Activated naive CD8-positive, alpha-beta T cell (primary cell): ENCODE data around the gene GGA3.
"Not testable (repeated sequence)": the region's sequence is repeated elsewhere in the genome, so short reads cannot be mapped to it uniquely, and the experiment has no call there.

ENCODE experiments used
- H3K27ac Mint-ChIP-seq: one replicate; pipeline ENCODE4 v1.8.0; 2021; ENCODE audit warnings: mixed read lengths
- H3K27me3 Mint-ChIP-seq: one replicate; pipeline ENCODE4 v1.8.0; 2021; ENCODE audit warnings: mixed read lengths
- H3K36me3 Mint-ChIP-seq: one replicate; pipeline ENCODE4 v1.8.0; 2021; ENCODE audit warnings: mixed read lengths
- H3K4me1 Mint-ChIP-seq: one replicate; pipeline ENCODE4 v1.8.0; 2021; ENCODE audit warnings: low read depth, mixed read lengths
- H3K4me3 Mint-ChIP-seq: one replicate; pipeline ENCODE4 v1.8.0; 2021; ENCODE audit warnings: mild to moderate bottlenecking, mixed read lengths
- H3K9me3 Mint-ChIP-seq: one replicate; pipeline ENCODE4 v1.8.0; 2021; ENCODE audit warnings: low read depth, mixed read lengths

GGA3 gene

GRCh38 chr17:75228305-75228704 is 33.1 kb downstream of the GGA3 start:
- no peaks in the 10 kb centered on the region for H3K27me3 Mint-ChIP-seq
- H3K27ac Mint-ChIP-seq: peak overlapping the region; percentile 12
- H3K36me3 Mint-ChIP-seq: peaks cover 5% of the 10 kb centered on the region
- no peak overlapping the region for H3K4me3 Mint-ChIP-seq
- no peaks in the 10 kb centered on the region for H3K9me3 Mint-ChIP-seq
- peaks cover 3% of the 10 kb centered on the region for H3K4me1 Mint-ChIP-seq

GRCh38 chr17:75227729-75228128 is 33.7 kb downstream of the GGA3 start:
- no peaks in the 10 kb centered on the region for H3K9me3 Mint-ChIP-seq
- no peaks in the 10 kb centered on the region for H3K27me3 Mint-ChIP-seq
- no peak overlapping the region for H3K4me3 Mint-ChIP-seq
- H3K4me1 Mint-ChIP-seq: peaks cover 3% of the 10 kb centered on the region
- no peak overlapping the region for H3K27ac Mint-ChIP-seq
- H3K36me3 Mint-ChIP-seq: peaks cover 5% of the 10 kb centered on the region

GRCh38 chr17:75225016-75225415 is 36.4 kb downstream of the GGA3 start:
- Mint-ChIP-seq H3K4me1 (peaks cover 3% of the 10 kb centered on the region), H3K9me3 (no peaks in the 10 kb centered on the region), H3K36me3 (peaks cover 3% of the 10 kb centered on the region), H3K27ac (no peak overlapping the region), H3K27me3 (no peaks in the 10 kb centered on the region), H3K4me3 (no peak overlapping the region)

GRCh38 chr17:75219815-75220214 is 41.6 kb downstream of the GGA3 start:
- H3K27me3 Mint-ChIP-seq: no peaks in the 10 kb centered on the region
- no peak overlapping the region for H3K27ac Mint-ChIP-seq
- H3K4me1 Mint-ChIP-seq: peaks cover 1% of the 10 kb centered on the region
- H3K36me3 Mint-ChIP-seq: peaks cover 2% of the 10 kb centered on the region
- no peaks in the 10 kb centered on the region for H3K9me3 Mint-ChIP-seq
- H3K4me3 Mint-ChIP-seq: no peak overlapping the region

GRCh38 chr17:75218131-75218530 is 43.3 kb downstream of the GGA3 start:
- H3K4me1 Mint-ChIP-seq: peaks cover 1% of the 10 kb centered on the region
- no peak overlapping the region for H3K4me3 Mint-ChIP-seq
- no peak overlapping the region for H3K27ac Mint-ChIP-seq
- H3K36me3 Mint-ChIP-seq: peaks cover 2% of the 10 kb centered on the region
- no peaks in the 10 kb centered on the region for H3K27me3 Mint-ChIP-seq
- no peaks in the 10 kb centered on the region for H3K9me3 Mint-ChIP-seq

- no peak overlapping the region for H3K27ac Mint-ChIP-seq
- peaks cover 21% of the 10 kb centered on the region for H3K4me1 Mint-ChIP-seq
- no peak overlapping the region for H3K4me3 Mint-ChIP-seq
- no peaks in the 10 kb centered on the region for H3K27me3 Mint-ChIP-seq
- peaks cover 4% of the 10 kb centered on the region for H3K36me3 Mint-ChIP-seq
- no peaks in the 10 kb centered on the region for H3K9me3 Mint-ChIP-seq
These were observed 52.3 kb downstream of the GGA3 start for GRCh38 chr17:75209061-75209460.

- H3K27me3 Mint-ChIP-seq: no peaks in the 10 kb centered on the region
- peaks cover 4% of the 10 kb centered on the region for H3K36me3 Mint-ChIP-seq
- no peaks in the 10 kb centered on the region for H3K9me3 Mint-ChIP-seq
- H3K27ac Mint-ChIP-seq: peak overlapping the region; percentile 54
- peak overlapping the region; percentile 59 for H3K4me3 Mint-ChIP-seq
- peaks cover 21% of the 10 kb centered on the region for H3K4me1 Mint-ChIP-seq
These were observed 53.2 kb downstream of the GGA3 start for GRCh38 chr17:75208161-75208560.

GRCh38 chr17:75207760-75208159 is 53.6 kb downstream of the GGA3 start:
- H3K27me3 Mint-ChIP-seq: no peaks in the 10 kb centered on the region
- peaks cover 21% of the 10 kb centered on the region for H3K4me1 Mint-ChIP-seq
- H3K36me3 Mint-ChIP-seq: peaks cover 4% of the 10 kb centered on the region
- H3K4me3 Mint-ChIP-seq: peak overlapping the region; percentile 59
- H3K27ac Mint-ChIP-seq: peak overlapping the region; percentile 54
- H3K9me3 Mint-ChIP-seq: no peaks in the 10 kb centered on the region

- Mint-ChIP-seq H3K4me3 (peak overlapping the region; percentile 99), H3K27ac (peak overlapping the region; percentile 99)
These were observed 54.4 kb downstream of the GGA3 start for GRCh38 chr17:75207050-75207407.

GRCh38 chr17:75205793-75206163 is 55.6 kb downstream of the GGA3 start:
- peaks cover 24% of the 10 kb centered on the region for H3K4me1 Mint-ChIP-seq
- no peaks in the 10 kb centered on the region for H3K9me3 Mint-ChIP-seq
- no peaks in the 10 kb centered on the region for H3K27me3 Mint-ChIP-seq
- H3K27ac Mint-ChIP-seq: peak overlapping the region; percentile 99
- H3K4me3 Mint-ChIP-seq: peak overlapping the region; percentile 99
- peaks cover 2% of the 10 kb centered on the region for H3K36me3 Mint-ChIP-seq

More at GRCh38 chr17:75207050-75207407, 54.4 kb downstream of the GGA3 start:
- not testable (repeated sequence) for H3K36me3 Mint-ChIP-seq, H3K9me3 Mint-ChIP-seq, H3K27me3 Mint-ChIP-seq
- H3K4me1 Mint-ChIP-seq: peaks cover 21% of the 10 kb centered on the region

GRCh38 chr17:75205037-75205792 is 56.2 kb downstream of the GGA3 start, which contains the start of gene NUP85:
Gene NUP85 (plus strand): TSS chr17:75205679. CDS start chr17:75205762, 83 bp downstream.
- Mint-ChIP-seq H3K27me3 (no peaks in the 10 kb centered on the region), H3K27ac (peak within 1 kb of the TSS; percentile 99), H3K4me3 (peak within 1 kb of the TSS; percentile 99), H3K9me3 (no peaks in the 10 kb centered on the region), H3K36me3 (peaks cover 2% of the 10 kb centered on the region), H3K4me1 (peaks cover 24% of the 10 kb centered on the region)

GRCh38 chr17:75199886-75200618 is 61.4 kb downstream of the GGA3 start:
- Mint-ChIP-seq H3K27me3 (no peaks in the 10 kb centered on the region), H3K36me3 (no peaks in the 10 kb centered on the region), H3K27ac (no peak overlapping the region), H3K4me1 (peaks cover 6% of the 10 kb centered on the region), H3K9me3 (no peaks in the 10 kb centered on the region), H3K4me3 (no peak overlapping the region)

- H3K27me3 Mint-ChIP-seq: no peaks in the 10 kb centered on the region
- no peaks in the 10 kb centered on the region for H3K9me3 Mint-ChIP-seq
- no peak overlapping the region for H3K27ac Mint-ChIP-seq
- H3K36me3 Mint-ChIP-seq: no peaks in the 10 kb centered on the region
- H3K4me3 Mint-ChIP-seq: no peak overlapping the region
- no peaks in the 10 kb centered on the region for H3K4me1 Mint-ChIP-seq
These were observed 66.5 kb downstream of the GGA3 start for GRCh38 chr17:75194879-75195278.

GRCh38 chr17:75191584-75191983 is 69.8 kb downstream of the GGA3 start:
- H3K4me3 Mint-ChIP-seq: no peak overlapping the region
- H3K4me1 Mint-ChIP-seq: peaks cover 7% of the 10 kb centered on the region
- H3K27ac Mint-ChIP-seq: no peak overlapping the region
- H3K27me3 Mint-ChIP-seq: no peaks in the 10 kb centered on the region
- no peaks in the 10 kb centered on the region for H3K36me3 Mint-ChIP-seq
- H3K9me3 Mint-ChIP-seq: no peaks in the 10 kb centered on the region

- no peaks in the 10 kb centered on the region for H3K9me3 Mint-ChIP-seq
- H3K27me3 Mint-ChIP-seq: no peaks in the 10 kb centered on the region
- no peak overlapping the region for H3K4me3 Mint-ChIP-seq
- H3K4me1 Mint-ChIP-seq: peaks cover 18% of the 10 kb centered on the region
- no peak overlapping the region for H3K27ac Mint-ChIP-seq
- H3K36me3 Mint-ChIP-seq: no peaks in the 10 kb centered on the region
These were observed 72.8 kb downstream of the GGA3 start for GRCh38 chr17:75188614-75189013.
